Measurements from ENCODE around the gene DUT.

- TF ChIP-seq CTCF (IDR thresholded peaks at IDR 0.05) (no peak), POLR2A (IDR thresholded peaks at IDR 0.05) (no peak)
Measured at GRCh38 chr15:48354694-48355303, 23.6 kb downstream of the DUT start.
